ENCODE measurements around the gene PPIB.
"Not testable (repeated sequence)": the region's sequence is repeated elsewhere in the genome, so short reads cannot be mapped to it uniquely, and the experiment has no call there.

Gene PPIB

DNA sequence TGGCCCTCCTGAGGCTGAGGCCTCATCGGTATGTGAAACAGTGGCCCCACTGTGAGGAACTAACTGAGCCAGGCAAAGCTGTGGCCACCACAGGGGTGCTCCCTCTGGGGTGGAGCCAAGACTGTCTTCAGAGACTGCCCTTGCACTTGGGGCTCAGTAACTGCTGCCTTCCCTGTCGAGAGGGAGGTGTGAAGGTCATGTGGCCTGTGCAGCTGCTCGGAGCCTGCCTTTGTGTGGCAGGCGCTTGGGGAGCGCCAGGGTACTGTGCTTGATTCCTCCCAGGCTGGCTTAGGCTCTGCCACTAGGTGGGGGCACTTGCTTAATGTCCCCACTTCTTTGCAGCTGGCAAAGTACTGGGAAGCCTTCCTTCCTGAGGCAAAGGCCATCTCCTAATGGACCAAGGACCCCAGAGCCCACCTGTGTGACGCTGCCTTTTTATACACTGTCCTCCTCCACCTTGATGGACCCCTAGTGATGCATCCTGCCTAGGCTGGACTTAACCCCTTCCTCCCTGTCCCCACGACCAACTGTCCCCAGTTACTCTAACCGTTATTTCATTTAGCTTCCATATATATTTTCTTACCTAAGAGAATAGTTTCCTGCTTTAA, 25.5 kb downstream of the PPIB start:
- DNase-seq, result no peak

- DNase-seq, result no peak
Measured at GRCh38 chr15:64136347-64136746, 26.5 kb downstream of the PPIB start.

- no peak for DNase-seq
Measured at GRCh38 chr15:64134345-64134829, 28.4 kb downstream of the PPIB start.

DNA sequence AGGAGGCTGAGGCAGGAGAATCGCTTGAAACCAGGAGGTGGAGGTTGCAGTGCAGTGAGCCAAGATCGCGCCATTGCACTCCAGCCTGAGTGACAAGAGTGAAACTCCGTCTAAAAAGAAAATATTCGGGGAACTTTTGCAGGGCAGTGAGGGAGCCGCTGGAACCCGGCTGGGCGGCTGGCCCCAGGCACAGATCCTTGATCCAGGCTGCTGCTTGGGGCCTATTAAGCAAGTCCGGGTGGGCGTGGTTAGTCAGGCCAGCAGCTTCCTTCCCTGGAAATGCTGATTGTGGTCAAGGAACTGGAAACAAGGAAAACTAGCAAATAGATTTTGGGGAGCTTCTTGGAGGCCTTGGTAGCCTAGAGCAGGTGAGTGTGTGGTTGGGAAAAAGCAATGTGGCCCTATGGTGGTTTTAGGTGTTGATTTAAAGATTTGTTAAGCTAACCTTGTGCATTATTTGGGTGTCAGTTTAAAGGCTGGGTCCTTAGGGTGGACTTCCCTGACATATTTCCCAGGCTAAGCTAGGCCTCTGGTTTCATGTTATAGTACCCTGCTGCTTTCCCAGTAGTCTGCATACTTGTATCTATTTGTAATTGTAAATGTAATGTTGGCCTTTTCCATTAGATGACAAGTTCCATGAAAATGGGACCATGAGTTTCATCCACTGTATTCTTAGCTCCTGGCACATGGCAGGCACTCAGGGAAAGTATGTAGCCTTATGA, 29.0 kb downstream of the PPIB start:
- no peak for DNase-seq

GRCh38 chr15:64132217-64132616, 30.6 kb downstream of the PPIB start:
- no peak for DNase-seq

DNA sequence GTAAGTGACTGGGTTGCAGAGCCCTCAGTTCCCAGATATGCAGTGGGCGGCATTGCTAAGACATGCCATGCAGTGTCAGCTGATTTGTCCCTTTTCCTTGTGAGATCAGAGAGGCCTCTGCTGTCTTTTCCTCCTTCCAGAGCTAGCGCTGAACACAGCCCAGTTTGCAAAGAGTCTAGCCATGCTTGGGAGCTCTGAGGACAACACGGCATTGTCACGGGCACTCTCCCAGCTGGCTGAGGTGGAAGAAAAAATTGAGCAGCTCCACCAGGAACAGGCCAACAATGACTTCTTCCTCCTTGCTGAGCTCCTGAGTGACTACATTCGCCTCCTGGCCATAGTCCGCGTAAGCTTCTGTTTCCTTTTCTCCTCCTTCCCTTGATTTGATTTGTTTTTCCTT, 31.3 kb downstream of the PPIB start:
- no peak for DNase-seq

GRCh38 chr15:64130159-64130558, 32.7 kb downstream of the PPIB start:
- DNase-seq, result no peak

DNA sequence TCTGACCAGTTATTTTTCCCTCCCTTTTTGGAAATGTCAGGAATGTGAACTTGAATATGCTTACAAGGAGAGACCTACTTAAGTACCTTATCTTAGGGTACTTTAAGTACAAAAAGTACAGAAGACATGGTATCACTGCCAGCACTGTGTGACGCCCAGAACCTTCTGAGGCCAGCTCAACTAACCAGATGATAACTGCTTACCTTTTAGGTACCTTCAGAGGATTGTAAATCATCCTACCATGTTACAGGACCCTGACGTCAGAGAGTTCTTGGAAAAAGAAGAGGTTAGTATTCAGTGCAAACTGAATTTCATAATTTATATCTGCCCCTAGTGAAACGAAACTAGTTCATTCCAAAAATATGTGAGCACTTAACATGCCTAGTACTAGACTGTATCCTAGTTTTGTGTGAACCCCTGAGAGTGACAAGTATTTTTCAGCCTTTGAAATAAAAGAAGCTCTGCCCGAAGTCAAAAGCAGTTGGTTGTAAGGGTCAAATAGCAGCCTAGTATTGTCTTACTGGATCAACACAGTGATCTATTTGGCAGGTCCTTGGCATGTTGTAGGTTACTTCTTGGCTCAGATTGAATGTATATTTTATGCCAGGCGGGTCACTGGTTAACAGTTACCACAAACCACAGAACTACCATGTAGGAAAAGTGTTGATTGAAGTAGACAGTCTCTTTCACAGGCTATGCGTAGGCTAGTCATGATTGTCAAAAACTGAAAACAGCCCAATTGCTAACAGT, 35.1 kb downstream of the PPIB start:
- no peak for DNase-seq

DNA sequence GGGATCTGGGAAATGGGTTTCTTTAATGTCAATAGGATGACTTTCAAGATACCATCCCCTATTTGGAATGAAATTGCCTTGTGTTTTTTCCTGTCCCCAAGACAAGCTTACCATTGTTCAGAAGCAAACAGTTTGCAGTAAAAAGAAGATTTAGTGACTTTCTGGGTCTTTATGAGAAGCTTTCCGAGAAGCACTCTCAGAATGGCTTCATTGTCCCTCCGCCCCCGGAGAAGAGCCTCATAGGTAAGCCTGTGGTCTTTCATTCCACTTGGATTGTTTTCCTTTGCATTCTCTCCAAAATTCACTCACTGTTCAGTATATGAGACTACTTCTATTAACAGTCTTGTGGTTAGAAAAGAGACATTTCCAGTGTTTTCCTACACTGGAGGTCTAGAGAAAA, 36.8 kb downstream of the PPIB start:
- DNase-seq, result no peak

DNA sequence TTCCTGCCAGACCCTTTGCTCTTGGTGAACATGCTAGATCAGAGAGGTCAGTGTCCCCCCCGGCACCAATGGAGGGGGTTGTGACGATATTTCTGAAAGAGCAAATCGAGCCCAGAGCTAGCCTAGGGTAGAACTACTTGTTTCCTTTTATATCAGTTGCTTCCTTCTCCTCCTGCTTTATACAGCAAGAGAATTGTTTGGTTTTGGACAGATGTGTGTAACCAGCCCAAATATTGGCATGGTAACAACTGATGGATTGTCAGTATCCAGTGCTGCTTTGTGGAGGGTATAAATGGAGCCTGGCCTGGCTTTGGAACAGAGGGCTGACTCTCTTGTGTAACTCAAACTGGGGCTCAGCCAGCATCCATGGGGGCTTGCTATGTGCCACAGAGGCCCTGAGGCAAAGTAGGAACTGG, 39.9 kb downstream of the PPIB start:
- no peak for DNase-seq

- DNase-seq, result no peak
Measured at GRCh38 chr15:64122444-64122843, 40.4 kb downstream of the PPIB start.

- no peak for DNase-seq
Measured at GRCh38 chr15:64121614-64122013, 41.2 kb downstream of the PPIB start.

GRCh38 chr15:64120322-64120721, 42.5 kb downstream of the PPIB start:
- not testable (repeated sequence) for DNase-seq

DNA sequence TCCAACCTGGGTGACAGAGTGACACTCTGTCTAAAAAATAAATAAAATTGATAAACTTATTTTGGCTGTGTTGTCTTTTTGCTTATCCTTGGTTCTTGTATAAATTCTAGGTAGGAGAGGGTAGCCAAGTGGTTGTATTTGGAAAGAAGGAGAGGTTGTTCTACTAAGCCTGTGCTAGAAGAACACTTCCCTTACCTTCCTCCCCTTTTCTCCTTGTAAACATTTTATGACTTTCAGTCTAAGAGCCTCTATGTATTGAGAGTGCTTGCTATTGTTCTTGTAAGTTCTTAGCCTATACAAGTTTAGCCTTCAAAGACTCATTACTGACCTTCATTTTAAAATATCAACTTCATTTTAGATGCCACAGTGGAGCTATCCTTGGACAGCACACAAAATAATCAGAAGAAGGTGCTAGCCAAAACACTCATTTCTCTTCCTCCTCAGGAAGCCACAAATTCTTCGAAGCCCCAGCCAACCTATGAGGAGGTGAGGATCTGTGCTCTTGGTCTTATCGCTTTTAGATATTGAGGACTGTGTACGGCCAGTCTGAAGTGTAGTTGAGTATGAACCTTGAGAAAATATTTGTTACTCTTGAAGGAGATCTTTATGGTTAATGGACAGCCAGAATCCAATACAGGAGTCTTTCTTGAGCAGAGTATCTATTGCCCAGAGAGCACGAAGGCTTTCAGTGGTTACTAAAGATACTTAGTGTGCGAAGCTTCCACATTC, 44.9 kb downstream of the PPIB start:
- DNase-seq, result no peak

- no peak for DNase-seq
Measured at GRCh38 chr15:64112904-64113303, 49.9 kb downstream of the PPIB start.

- DNase-seq, result no peak
Measured at GRCh38 chr15:64112073-64112772, 50.6 kb downstream of the PPIB start.

GRCh38 chr15:64111679-64112050, 51.2 kb downstream of the PPIB start:
- DNase-seq, result no peak

- no peak for DNase-seq
Measured at GRCh38 chr15:64110950-64111678, 51.7 kb downstream of the PPIB start.

DNA sequence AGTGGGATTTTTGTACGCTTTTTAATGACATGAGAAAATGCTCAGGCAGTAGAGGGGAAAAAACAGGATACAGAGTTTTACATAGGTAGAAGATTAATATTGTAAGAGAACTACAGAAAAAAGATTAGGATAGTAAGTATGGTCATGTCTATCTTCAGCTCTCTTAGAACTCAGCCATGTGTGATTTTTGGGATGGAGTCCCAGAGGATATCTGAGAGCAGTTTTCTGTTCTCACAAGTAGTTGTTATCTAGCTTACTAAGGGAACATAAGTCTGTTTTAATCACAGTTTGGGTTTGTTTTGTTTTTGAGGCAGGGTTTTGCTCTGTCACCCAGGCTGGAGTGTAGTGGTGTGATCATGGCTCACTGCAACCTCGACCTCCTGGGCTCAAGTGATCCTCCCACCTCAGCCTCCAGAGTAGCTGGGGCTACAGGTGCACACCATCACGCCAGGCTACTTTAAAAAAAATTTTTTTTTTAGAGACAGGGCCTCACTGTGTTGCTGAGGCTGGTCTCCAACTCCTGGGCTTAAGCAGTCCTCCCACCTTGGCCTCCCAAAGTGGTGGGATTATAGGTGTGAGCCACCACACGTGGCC, 52.6 kb downstream of the PPIB start:
- not testable (repeated sequence) for DNase-seq

DNA sequence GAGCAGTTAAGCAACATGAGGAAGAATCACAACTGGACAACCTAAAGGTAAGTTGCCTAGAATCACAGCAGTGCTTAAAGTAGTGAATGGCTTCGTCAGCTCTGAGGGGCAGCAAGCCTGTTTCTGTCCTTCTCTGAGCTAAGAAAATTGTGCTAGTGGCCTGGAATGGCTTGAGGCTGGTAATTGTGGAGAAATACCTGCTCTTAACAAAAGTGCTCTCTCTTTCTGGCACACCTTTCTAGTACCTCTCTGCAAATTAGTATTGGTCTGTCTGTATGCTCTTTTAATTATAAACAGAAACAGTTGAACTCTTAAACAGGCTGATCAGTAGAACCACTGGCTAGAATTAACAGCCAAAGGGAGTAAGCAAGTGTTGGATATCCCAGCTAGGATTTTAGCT, 55.5 kb downstream of the PPIB start:
- no peak for DNase-seq
